NCI-H187 (cell line): ENCODE measurements around the gene RAG1.

Experiments used
- DNase-seq, 2 experiments: peaks; one replicate each; lab custom pipeline; 2025; lab: John Stamatoyannopoulos, UW

The RAG1 gene

DNA sequence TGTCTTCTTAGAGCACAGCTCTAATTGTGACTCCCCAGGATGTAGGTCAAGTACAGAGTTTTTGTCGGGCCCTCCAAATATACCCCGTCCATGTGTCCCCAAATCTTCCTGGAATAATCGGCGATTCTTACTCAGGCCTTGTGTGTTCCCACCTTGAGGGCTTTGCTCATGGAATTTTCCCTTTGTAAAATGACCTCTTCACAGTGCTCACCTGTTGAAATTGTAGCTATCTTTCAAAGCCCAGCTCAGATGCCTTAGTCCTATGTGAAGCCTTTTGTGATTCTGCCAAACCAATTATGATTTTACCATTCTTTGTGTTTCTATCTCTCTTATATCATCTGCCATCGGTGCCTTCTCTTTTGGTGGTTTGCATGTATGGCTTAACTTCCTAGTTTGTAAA is 60.3 kb downstream of the RAG1 start:
- DNase-seq, result no peak

DNA sequence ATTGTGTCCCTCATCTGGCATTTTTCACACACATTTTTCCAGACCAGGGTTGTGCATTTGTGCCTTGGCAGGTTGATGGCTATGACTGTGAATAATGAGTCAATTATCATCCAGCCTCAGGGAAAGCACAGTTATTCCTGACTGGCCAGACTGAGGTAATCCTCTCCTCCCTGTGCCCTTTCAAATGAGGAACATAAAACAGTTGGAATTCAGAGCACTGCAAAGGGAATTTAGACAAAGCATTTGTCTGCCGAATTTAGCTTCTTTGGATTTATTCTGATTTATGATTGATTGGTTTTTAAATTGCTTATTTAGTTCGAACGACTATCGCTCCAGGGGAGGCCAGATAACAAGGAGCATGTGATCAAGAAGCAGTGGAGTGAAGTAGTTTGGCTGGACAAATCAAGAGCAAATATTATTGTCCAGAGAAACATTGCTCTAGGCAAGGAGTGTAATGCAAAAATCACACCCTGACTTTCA is 61.0 kb downstream of the RAG1 start:
- DNase-seq, result no peak
